T follicular helper cell (primary cell): Measurements from ENCODE around the gene GIMAP7.
"Not testable (repeated sequence)": the region's sequence is repeated elsewhere in the genome, so short reads cannot be mapped to it uniquely, and the experiment has no call there.

ENCODE experiments used
- DNase-seq: peaks from one replicate; pipeline ENCODE4 v3.0.0-alpha.2; 2020; ENCODE audit warnings: low read depth
- total RNA-seq, 2 experiments: gene quantifications; one replicate each; lab custom pipeline; 2026; lab: John Stamatoyannopoulos, UW

GIMAP7 gene
- 51.6 to 270 reads per million in 2 experiments for total RNA-seq

DNA sequence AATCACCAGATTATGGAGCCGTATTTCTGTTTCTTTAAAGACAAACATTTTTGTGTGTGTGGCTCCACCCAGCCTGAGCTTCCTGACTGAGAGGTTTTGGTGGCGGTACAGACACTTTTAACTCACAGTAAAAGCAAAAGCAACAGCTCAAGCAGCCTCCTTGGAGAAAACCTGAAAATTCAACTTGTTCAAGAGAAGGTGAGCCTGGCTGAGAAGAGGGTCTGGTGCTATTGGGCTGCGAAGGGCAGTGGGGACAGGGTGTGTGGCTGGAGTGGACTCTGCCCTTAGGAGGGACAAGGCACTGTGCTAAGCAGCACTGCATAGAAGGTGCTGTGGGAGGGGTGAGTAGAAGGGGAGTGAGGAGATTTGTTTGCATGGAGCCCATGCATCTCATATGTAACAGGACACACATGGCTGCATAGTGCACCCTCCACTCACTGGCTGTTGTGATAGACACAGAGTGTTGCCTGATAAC is at the start of gene GIMAP7:
GIMAP7 (plus strand) TSS at position 125 of the 475 bp plus-strand sequence. CDS start 5,103 bp downstream, outside the sequence.
- peak; percentile 42 for DNase-seq

DNA sequence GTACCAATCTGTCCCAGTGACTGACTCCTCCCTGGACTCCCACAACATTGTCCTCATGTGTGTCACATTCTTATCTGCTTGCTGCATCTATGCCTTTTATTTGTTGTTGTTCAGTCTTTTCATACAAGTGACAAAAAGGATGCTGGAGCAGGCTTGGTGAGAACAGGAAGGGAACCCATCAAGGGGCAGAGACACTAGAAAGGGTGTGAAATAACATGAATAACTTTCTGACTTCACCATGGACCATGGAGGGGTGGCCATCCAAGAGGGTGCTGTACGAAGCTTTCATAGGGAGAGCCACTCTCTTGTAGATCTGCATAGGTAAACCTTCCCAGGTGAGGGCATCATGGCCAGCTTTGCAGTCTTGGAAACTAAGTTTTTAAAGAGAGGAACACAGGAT is 49.7 kb upstream of the GIMAP7 start:
- DNase-seq = no peak

DNA sequence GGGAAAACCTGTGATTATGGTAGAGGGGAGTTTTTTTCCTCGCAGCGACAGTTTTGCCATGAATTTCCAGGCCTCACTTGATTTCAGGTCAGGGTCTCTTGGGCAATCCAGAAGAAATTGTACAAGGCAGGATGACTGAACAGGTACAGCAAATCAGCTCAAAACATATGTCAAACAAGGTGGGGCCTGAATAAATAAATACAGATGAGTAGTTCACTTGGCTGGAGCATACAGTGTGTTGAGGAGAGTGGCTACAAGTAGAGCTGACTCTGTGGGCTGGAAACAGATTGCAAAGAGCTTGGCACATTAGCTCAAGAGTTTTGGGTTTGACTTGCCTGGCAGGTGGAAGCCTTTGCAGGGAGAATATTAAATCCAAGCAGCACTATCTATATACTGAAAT is 49.3 kb upstream of the GIMAP7 start:
- no peak for DNase-seq

DNA sequence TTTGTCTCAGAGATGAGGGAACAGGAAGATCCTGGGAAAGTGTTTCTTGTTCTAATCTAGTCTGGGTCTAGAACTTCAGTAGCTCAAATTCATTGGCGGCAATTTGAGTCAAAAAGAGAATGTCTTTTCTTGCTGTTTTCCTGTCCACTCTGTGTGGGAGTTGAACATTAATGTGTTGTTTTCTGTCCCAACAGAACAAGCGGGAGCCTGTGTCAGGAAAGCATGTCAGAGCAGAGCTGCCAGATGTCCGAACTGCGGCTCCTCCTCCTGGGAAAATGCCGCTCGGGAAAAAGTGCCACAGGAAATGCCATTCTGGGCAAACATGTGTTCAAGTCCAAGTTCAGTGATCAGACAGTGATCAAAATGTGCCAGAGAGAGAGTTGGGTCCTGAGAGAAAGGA is 48.2 kb upstream of the GIMAP7 start:
- no peak for DNase-seq

DNA sequence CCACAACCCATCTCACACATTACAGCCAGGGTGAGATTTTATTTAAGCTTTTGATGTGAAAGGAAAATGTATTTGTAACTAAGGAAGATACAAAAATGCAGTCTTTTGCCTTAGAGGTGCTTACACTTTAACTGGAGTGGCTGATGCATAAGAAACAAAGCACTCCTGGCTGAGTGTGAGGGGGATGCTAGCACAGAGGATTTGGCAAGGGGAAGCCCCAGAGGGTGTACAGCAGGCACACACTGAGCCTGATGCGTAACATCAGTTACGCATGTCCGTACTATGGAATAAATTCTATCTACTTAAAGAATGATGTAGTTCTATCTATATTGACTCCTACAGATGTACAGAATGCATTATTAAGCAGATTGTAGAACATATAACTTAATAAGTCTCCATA is 46.4 kb upstream of the GIMAP7 start:
- no peak for DNase-seq

DNA sequence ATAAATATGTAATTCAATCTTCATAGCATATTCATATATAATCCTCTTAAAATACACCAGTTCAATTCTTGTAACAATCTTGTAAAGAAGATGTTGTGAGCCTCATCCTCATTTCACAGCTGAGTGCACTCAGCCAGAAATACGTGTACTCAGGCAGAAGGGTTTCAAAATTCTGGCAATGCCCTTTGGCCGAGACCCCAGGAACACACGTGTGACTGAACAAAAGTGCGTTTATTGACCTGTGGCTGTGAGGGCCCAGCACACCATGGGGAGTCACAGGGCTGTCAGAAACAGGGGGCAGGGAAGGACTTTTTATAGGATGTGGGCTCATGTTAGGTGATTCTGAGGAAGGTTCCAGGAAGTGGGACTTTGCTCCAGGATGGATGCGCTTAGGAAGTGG is 42.8 kb upstream of the GIMAP7 start:
- DNase-seq = no peak

DNA sequence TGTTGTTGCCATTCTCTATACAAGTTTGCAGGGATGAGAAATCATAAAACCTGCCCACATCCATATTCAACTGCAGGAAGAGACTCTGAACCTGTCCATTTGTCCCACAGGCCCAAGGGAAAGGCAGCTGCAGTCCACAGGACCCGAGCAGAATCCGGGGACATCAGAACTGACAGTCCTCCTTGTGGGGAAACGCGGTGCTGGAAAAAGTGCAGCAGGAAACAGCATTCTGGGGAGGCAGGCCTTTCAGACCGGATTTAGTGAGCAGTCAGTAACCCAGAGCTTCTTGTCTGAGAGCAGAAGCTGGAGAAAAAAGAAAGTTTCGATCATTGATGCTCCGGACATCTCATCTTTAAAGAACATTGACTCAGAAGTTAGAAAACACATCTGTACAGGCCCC is 40.8 kb upstream of the GIMAP7 start:
- DNase-seq = no peak

DNA sequence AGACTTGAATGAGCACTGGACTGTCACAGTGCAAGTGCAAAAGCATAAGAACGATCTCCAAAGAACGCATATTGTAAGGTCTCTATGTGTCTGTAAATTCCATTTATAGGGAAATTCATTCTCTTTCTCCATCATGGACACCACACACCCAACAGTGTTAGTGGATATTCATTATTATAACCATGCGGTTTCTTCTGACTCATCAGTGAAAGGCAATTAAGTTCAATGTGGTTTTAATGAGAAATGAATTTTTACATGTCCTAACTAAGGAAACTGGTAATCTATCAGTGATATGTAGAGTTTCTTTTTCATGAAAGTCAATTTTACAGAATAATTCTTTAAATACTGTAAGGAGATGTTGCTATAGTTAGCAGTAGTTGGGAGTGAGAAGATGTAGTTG is 38.4 kb upstream of the GIMAP7 start:
- no peak for DNase-seq

DNA sequence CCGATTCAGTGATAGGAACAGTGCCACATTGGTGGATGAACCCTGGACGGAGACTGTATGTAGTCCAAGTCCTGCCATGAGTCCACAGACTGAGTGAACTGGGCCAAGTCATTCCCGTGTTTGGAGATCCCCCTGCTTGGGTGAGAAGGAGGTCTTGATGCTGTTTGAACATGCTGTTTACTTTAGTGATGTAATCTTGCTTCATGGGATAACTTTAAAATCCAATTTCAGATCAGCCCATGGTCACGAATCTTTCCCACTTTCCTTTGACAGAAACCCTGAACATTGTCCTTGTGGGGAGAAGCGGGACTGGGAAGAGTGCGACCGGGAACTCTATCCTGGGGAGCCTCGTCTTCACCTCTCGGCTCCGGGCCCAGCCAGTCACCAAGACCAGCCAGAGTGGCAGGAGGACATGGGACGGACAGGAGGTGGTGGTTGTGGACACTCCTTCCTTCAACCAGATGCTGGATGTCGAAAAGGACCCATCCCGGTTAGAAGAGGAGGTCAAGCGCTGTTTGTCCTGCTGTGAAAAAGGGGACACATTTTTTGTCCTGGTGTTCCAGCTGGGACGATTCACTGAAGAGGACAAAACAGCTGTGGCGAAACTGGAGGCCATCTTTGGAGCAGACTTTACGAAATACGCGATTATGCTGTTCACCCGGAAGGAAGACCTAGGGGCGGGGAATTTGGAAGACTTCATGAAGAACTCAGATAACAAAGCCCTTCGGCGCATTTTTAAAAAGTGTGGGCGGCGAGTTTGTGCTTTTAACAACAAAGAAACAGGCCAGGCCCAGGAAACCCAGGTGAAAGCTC is 37.6 kb upstream of the GIMAP7 start:
- no peak for DNase-seq

DNA sequence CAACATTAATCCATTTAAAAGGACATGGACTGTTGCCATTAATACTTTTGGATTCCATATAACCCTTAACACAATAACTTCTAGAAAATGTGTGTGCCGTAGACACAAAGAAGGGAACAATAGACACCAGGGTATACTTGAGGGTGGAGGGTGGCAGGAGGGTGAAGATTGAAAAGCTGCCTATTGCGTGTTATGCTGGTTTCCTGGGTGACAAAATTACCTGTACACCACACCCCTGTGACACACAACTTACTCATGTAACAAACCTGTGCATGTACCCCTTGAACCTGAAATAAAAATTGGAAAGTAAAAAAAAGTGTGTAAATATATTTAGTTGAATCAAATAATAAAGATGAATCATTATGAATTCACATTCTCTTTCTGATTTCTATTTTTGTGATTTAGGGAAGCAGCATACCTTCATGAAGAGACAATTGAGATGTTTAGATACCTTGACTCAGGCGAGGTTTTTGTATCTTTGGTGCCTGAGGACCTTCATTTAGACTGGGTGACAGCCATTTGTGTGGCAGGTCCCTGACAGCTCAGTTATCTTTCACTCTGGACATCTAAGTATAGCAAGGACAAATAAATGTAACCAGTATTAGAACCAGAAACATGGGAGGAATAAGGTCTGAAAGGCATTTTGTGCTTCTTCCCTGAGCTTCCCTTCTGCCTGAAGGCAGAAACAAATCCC is 35.5 kb upstream of the GIMAP7 start:
- peak; percentile 37 for DNase-seq

DNA sequence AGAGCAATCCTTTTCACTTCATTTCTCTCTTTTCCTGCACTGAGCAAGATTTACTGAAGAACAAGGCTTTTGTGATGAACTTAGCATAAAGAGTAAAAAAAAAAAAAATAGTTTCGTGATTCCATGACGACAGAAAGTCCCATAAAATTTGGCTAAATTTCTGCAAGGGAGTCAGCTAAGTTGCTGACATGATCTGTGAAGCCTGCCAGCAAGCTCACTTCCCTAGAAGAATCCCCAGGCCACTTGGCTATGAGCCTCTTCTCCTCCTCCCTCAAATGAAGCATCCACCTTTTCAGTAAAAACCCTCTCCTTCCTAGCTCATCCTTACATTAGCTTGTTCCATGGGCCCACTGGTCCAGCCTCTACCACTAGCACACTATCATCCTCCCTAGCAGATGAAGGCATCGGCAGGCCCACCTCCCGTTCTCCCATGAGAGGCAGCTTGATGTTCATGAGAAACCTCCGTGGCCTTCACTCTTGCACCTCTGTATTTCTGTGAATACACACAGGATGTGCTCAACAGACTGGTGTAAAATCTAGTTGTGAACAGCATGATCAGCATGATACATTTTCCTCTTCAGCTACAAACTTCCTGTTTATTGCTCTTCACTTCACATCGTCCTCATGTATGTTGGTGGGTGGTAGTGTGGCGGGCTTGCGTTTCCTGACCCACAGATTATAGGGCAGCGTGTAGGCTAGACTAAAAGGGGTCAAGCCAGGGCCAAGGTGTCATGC is 33.3 kb upstream of the GIMAP7 start:
- DNase-seq = peak; percentile 33

DNA sequence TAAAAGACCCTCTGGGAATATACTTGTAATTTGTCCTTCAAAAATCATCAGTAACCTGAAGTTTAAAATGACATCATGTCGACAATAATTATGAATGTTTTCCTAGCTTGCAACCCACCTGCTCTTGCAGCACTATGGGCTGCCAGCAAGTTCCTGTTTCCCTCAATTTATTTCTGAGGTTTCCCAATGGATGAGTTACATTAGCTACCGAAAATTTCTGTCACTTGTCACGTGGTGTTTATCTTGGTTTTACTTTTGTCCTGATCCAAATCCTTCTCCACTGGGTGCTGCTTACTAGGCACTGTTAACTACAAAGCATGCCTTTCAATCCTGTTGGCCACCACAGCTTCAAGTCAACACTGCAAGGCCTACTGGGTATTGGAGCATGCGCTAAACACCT is 32.8 kb upstream of the GIMAP7 start:
- DNase-seq = no peak

DNA sequence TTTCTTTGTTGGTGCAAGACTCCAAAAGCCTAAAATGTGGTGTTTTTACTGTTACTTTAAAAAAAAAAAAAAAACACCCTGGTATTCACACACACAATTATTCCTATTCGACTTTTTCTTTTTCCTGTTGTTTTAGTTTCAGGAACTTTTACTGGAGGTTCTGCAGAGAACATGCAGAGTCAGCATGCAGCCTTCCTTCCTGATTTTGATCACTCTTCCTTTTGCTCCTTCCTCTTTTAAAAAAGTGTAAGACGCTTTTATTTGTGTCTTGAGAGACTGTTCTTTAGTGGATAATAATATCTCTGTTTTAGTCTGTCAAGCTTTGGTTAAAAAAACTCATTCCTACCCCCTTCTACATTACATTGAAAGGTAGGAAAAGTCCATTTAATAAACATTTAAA is 31.2 kb upstream of the GIMAP7 start:
- DNase-seq = not testable (repeated sequence)

DNA sequence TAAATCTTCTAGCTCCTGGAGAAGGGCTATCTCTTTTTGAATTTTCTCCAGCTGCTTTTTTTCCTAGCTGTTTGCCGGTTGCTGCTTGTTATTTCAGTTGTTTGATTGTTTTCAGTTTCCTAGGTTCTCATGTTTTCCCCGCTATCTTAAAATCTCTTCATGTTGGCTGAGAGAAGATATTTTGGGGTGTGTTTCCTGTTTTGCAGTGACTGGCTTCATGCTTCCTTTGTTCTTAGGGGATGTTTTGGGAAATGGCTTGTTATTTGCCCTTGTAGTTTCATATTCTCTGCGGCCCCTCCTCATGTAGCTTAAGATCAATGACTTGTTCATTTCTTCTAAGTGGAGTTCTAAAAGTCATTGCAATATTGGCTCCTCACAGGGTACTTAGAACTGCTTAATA is 30.6 kb upstream of the GIMAP7 start:
- DNase-seq = not testable (repeated sequence)

DNA sequence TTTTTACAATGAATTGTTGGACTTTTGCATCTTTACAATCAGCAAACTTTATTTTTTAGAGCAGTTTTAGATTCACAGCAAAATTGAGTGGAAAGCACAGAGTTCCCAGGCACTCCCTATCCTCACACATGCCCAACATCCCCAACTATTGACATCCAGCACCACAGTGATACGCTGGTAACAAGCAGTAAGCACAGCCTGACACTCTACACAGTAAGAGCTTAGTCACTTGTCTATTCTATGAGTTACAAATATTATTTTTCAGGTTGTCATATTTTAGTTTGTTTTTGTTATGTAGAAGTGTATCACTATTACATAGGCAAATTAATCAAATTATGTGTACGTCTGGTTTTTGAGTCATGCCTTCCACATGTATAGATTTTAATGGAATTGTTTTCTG is 27.0 kb upstream of the GIMAP7 start:
- DNase-seq = no peak

DNA sequence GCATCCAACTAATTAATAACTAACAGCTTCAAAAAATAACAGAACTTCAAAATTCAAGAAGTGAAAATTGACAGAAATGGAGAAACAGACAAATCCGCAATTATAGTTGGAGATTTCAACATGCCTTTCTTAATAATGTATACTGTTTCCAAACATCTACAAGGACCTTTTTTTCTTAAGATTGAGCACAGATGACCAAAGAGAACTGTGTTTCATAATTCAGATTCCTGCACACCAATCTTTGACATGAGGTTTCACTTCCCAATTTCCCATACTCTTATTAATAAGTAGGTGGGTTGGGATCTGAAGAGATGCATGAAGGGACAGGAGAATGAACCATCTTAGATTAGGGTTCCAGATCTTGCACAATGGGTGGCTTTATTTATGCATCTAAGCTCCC is 24.9 kb upstream of the GIMAP7 start:
- DNase-seq = no peak

DNA sequence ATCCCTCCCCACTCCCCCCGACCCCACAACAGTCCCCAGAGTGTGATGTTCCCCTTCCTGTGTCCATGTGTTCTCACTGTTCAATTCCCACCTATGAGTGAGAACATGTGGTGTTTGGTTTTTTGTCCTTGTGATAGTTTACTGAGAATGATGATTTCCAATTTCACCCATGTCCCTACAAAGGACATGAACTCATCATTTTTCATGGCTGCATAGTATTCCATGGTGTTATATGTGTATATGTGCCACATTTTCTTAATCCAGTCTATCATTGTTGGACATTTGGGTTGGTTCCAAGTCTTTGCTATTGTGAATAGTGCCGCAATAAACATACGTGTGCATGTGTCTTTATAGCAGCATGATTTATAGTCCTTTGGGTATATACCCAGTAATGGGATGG is 21.2 kb upstream of the GIMAP7 start:
- not testable (repeated sequence) for DNase-seq

DNA sequence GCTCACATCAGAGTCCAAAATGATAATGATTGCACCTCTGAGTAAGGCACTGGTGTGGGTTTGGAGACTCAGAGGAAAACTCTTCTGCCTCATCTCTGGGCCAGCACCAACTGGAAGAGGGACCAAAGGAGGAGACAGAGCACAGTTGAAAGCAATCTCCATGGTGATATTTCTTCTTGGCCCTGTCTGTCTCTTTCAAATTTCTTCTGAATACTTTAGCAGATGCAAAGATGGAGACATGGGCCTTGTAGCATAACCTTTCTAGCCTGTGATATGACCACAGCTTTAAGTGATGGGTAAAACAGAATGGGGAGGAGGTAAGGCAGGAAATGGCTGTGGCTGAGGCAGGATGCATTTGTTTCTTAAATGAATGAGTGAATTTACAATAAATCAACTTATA is 12.2 kb upstream of the GIMAP7 start:
- no peak for DNase-seq

DNA sequence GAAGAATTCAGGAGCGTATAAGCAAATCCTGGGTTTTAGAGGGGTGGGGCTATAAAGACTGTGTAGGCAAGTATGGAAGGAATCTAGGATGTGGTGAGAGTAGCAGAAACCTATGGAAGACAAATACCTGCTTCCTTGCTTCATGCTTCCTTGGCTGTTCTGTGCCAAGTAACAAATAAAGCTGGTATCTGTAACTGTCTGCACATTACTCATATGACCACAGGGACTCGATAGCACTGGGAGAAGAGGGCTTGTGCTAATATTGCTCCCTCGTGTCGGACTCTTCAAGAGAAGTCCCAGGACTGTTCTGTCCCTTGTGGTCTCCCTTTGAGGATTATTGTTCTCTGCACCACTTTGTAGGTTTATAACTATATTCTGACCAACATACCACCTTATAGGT is 11.5 kb upstream of the GIMAP7 start:
- DNase-seq = no peak

DNA sequence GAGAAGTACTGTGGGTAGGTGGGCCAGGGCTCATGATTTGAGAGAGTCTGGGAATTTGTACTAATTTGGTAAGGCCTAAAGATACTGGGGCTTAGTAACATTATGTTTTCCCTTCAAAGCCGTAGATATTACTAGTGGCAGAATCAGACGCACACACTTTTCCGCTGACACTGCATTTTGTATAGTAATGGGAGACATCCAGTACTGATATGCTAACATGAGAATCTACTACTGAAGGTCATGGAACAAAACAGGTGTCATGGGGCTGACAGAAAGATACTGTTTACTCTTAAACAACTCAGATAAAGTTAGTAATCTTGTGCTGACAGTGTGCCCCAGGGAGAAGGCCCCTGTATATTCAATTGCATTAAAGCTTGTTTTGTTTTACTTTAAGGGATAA is 11.1 kb upstream of the GIMAP7 start:
- DNase-seq = no peak

DNA sequence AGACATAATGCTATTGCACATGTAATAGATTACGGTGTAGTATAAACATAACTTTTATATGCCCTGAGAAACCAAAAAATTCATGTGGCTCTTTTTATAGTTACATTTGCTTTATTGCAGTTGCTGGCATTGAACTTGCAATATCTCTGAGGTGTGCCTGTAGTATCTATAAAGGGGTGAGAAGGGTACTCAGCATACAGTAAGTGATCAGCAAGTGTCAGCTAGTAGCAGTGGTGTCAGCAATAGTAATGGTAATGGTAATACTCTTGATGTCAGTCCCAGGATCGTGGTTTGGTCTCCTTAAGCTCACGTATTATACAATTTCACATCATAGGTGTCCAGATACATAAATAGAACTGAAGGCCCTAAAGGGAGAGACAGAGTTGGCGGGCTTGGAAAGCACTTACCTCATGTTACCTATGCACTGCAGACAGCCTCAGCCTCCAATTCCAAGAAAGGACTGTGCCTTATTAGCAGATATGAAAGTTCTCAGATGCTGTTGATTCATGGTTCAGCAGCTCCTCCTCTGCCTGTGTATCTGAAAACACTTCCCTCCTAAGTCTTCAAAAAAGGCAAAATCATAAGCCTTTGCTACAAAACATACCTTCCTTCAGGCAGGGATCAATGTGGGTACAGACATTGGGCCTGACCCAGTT is 6.6 kb upstream of the GIMAP7 start:
- no peak for DNase-seq

DNA sequence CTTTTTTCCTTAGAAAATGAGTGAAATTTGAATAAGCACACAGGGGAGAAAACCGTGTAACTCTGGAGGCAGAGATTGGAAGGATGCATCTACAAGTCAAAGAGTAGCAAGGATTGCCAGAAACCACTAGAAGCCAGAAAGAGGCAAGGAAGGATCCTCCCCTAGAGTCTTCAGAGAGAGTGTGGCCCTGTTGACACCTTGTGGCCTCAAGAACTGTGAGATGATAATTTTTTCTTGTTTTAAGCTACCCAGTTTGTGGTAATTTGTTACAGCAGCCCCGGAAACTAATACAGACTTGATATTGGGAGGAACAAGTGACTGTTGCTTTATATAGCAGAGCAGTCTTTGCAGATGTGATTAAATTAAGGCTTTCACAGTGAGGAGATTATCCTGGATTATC is 3.6 kb upstream of the GIMAP7 start:
- DNase-seq = no peak
